Measurements from ENCODE around the gene HEXIM2.

DNA sequence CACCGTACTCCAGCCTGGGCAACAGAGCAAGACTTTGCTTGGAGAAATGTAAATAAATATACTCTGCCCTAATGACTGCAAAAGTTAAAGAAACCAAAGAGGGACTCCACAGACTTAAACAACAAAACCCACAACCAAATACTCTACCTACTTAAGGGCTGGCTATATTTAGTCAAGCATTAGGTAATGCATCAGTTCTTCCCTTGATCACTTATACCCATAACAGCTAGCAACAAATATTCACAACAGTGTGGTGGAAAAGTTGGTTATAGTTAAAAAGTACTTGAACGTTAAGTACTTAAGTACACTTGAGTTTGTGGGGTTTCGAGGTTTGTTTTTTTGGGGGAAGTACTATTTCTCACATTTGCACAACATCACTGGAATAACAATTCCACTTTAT, 5.4 kb upstream of the HEXIM2 start:
- TF ChIP-seq YY1 (IDR thresholded peaks at IDR 0.05; ENCODE audit: insufficient read depth, insufficient read length) (no peak), ZNF274 (IDR thresholded peaks at IDR 0.05; ENCODE audit: low read depth, low read length) (no peak)

All from NT2/D1 (cell line).